ENCODE data around the gene EML4. TPM values are rescaled to one million over a fixed set of nuclear protein-coding genes. Genes with fewer than 3 reads are reported as not detected.

EML4 gene
- total and polyA plus RNA-seq, 10 of the 15 experiments (the other 5 are each of a cell fraction or from before 2014, with no cell fraction given), result 23.1 to 91.3 (median 77.4) TPM

DNA sequence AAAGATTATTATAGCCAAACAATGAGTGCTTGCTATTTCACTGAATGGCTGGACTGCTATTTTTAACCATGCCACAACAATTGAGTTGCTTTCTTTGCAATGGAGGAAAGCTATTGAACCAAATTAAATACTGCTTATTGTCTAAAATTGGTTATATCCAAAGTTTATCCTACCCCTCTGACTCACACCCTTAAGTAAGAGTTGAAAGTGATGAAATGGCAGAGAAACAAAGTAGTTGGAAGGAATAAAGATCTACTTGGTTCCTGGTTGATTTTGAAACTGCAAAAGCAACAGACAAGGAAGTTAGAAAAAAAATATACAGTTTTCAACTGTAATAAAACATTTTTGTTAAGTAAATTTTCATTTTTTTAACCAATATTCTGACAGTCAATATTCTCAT is 47.5 kb downstream of the EML4 start:
- RAD21 ChIA-PET (ENCODE audit: unreplicated experiment), result no interaction called here
- Histone ChIP-seq H3K4me3 (no peak overlapping the region), H3K27me3 (replicated peaks in 1 of 2; ENCODE audit: control insufficient read depth in 2 of 2, insufficient read depth in 2 of 2, low read length in 1 of 2) (no peaks in the 10 kb centered on the region), H3K9ac (ENCODE audit: control insufficient read depth, insufficient read depth, low read length) (no peak overlapping the region), H3K9me3 (replicated peaks; ENCODE audit: control insufficient read depth, insufficient read depth, low read length) (no peaks in the 10 kb centered on the region), H3K4me2 (ENCODE audit: control insufficient read depth, insufficient read depth) (no peak overlapping the region), H2AFZ (ENCODE audit: control insufficient read depth, low read depth, low read length) (no peak overlapping the region), H3K27ac (ENCODE audit: control insufficient read depth, insufficient read depth) (no peak overlapping the region), H4K20me1 (ENCODE audit: control insufficient read depth, insufficient read depth) (no peaks in the 10 kb centered on the region), H3K36me3 (ENCODE audit: control insufficient read depth in 2 of 2, insufficient read depth in 2 of 2, low read length in 1 of 2) (peaks cover 3% of the 10 kb centered on the region in 2 experiments; a peak in 3 of 4 replicates), H3K4me1 (ENCODE audit: control insufficient read depth, insufficient read depth, low read length) (no peaks in the 10 kb centered on the region), H3K79me2 (ENCODE audit: control insufficient read depth, insufficient read depth, low read length) (peaks cover 34% of the 10 kb centered on the region)
- FAIRE-seq (no peak), DNase-seq (ENCODE audit: low read depth, low spot score) (no peak), ATAC-seq (no peak)
- CTCF ChIA-PET, result interaction anchor here (0.9 to 1.7 kb wide), 3 partner anchors 15 to 120 kb away, joined by 3 read pairs; no protein-coding TSS in a partner anchor
- TF ChIP-seq ZNF687 (IDR thresholded peaks at IDR 0.05) (no peak), MEF2B (IDR thresholded peaks at IDR 0.05; ENCODE audit: partially characterized antibody, poor library complexity, severe bottlenecking) (no peak), CBX3 (IDR thresholded peaks at IDR 0.05; ENCODE audit: borderline replicate concordance, low read depth) (no peak), WRNIP1 (IDR thresholded peaks at IDR 0.05; ENCODE audit: borderline replicate concordance, low read depth, low read length) (no peak), HSF1 (IDR thresholded peaks at IDR 0.05; ENCODE audit: low read depth, low read length) (no peak), SMAD5 (IDR thresholded peaks at IDR 0.05; ENCODE audit: low read depth) (no peak), SMAD1 (IDR thresholded peaks at IDR 0.05; ENCODE audit: low read depth, partially characterized antibody) (no peak), SUPT20H (IDR thresholded peaks at IDR 0.05; ENCODE audit: borderline replicate concordance, control insufficient read depth, low read depth, low read length) (no peak), CBFB (IDR thresholded peaks at IDR 0.05; ENCODE audit: low read depth) (no peak), CEBPZ (IDR thresholded peaks at IDR 0.05; ENCODE audit: low read depth, low read length) (no peak), HDAC6 (IDR thresholded peaks at IDR 0.05; ENCODE audit: unreplicated experiment) (no peak)
- in situ Hi-C loops (cut with MboI) (no loop called here), intact Hi-C loops (cut with micrococcal nuclease; ENCODE audit: unreplicated experiment) (no loop called here)
- POLR2A ChIA-PET, result no interaction called here
- SMC1A ChIA-PET (ENCODE audit: uncharacterized antibody, unreplicated experiment), result interaction anchor here (1.2 to 1.3 kb wide), 2 partner anchors 12 to 21 kb away, joined by 3 to 4 read pairs; no protein-coding TSS in a partner anchor
- BruUV-seq (replicated peaks), result no TSS peak
